Esophagus muscularis mucosa (tissue), 4 donors: ENCODE measurements around the gene ITM2C. TPM values are rescaled to one million over a fixed set of nuclear protein-coding genes. Genes with fewer than 3 reads are reported as not detected.

Experiments
- DNase-seq: peaks from one replicate; pipeline ENCODE4 v3.0.0-alpha.2; 2017; ENCODE audit errors: extremely low spot score
- H3K27ac ChIP-seq, 4 donors: fragments of 200-600 bp; sonication (generic); replicated peaks in 1 of 4; 1 replicate in 3 of 4; 2 replicates in 1 of 4; pipeline ENCODE4 v1.5.1; 2016 to 2019; ENCODE audit warnings: mild to moderate bottlenecking in 1 of 4
- H3K27me3 ChIP-seq, 4 donors: fragments of 200-600 bp; sonication (generic); one replicate each; pipeline versions ENCODE4 v1.5.1 to v1.6.0; 2016 to 2019
- H3K36me3 ChIP-seq, 4 donors: fragments of 200-600 bp; sonication (generic); one replicate each; pipeline ENCODE4 v1.5.1; 2016 to 2019
- H3K4me1 ChIP-seq, 4 donors: fragments of 200-600 bp; sonication (generic); one replicate each; pipeline ENCODE4 v1.5.1; 2016 to 2019
- H3K4me3 ChIP-seq, 4 donors: fragments of 200-600 bp; sonication (generic); 1 replicate in 2 of 4; 2 replicates in 2 of 4; pipeline ENCODE4 v1.5.1; 2016 to 2019; ENCODE audit warnings: mild to moderate bottlenecking in 4 of 4, moderate library complexity in 1 of 4
- H3K9me3 ChIP-seq, 4 donors: fragments of 200-600 bp; sonication (generic); 1 replicate in 3 of 4; 2 replicates in 1 of 4; pipeline ENCODE4 v1.5.1; 2016 to 2019
- EP300 ChIP-seq: sonication (generic); formaldehyde crosslinking; IDR thresholded peaks from one replicate; pipeline ENCODE4 v1.6.1; 2017; ENCODE audit warnings: antibody characterized with exemption
- POLR2A ChIP-seq: fragments of 450-650 bp; IDR thresholded peaks from one replicate; pipeline ENCODE4 v1.6.1; 2017; ENCODE audit warnings: antibody characterized with exemption, moderate library complexity, mild to moderate bottlenecking, low read depth
- POLR2AphosphoS5 ChIP-seq, 2 donors: sonication (generic); formaldehyde crosslinking; IDR thresholded peaks; one replicate each; pipeline ENCODE4 v1.6.1; 2017; ENCODE audit warnings: antibody characterized with exemption in 2 of 2
- WGBS: methylation state at CpG from one replicate; pipeline ENCODE4 v1.1.5; 2018; 5-methylcytosine and 5-hydroxymethylcytosine counted together
- intact Hi-C: fragments of 100-400 bp; cut with DNase I; formaldehyde crosslinking; loops from one replicate; pipeline ENCODE4 v1.15.1; 2023
- total RNA-seq, 4 donors: library from RNA; depleted of rRNA; stranded (reverse); fragments of >200 nt; gene quantifications; one replicate each; pipeline versions ENCODE4 v1.1.0 to v1.2.1, GENCODE V29; 2016
- TF ChIP-seq, protein P1 (sequence below), 3 experiments: fragments of 200-600 bp in 2 of 3; fragments of 450-650 bp in 1 of 3; sonication (generic) in 2 of 3; IDR thresholded peaks; one replicate each; pipeline ENCODE4 v1.5.1; 2017 to 2019; ENCODE audit warnings: antibody characterized with exemption in 3 of 3, mild to moderate bottlenecking in 2 of 3, moderate library complexity in 1 of 3

ITM2C gene
- total RNA-seq, 4 donors from 2014 or later: 84.0 to 145 (median 101) TPM

DNA sequence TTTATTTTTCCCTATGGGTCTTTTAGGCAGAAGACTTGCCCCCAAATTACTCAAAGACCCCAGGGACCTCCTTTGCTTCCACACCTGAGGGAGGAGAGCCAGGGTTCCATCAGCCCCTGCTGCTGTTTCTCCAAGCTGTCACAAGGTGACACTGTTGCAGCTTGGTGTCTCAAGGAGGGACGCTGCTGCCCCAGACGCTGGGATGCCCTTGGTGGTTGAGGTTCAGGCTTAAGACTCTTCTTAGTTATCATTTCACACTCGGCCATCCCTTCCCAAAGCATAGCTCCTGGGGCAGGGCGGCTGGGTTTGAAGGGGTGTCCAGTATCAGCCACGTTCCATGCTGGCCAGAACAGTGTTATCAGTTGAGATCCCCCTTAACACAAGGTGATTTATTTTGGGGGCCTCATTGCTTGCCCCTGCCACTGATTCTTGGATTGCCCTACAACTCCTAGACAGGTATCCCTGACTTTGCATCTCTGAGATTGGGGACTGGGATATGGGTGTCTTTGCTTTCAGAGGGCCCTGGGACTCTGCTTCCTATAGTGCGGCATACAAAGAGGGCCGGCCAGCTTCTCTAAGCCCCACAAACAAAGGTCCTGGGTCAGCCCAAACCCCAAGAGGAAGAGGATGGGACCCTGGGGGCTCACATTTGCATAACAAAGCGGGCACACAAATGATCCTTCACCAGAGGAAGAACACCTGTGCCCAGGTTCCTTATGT, 37.6 kb downstream of the ITM2C start:
- DNase-seq: no peak
- H3K9me3 ChIP-seq: no peaks in the 10 kb centered on the region
- intact Hi-C loops: no loop called here
- no peak overlapping the region for H3K27ac ChIP-seq
- H3K4me3 ChIP-seq: no peak overlapping the region
- H3K4me1 ChIP-seq: no peaks in the 10 kb centered on the region
- TF ChIP-seq EP300 (no peak), POLR2AphosphoS5 (IDR thresholded peaks at IDR 0.05) (no peak)
- TF ChIP-seq, protein P1, sequence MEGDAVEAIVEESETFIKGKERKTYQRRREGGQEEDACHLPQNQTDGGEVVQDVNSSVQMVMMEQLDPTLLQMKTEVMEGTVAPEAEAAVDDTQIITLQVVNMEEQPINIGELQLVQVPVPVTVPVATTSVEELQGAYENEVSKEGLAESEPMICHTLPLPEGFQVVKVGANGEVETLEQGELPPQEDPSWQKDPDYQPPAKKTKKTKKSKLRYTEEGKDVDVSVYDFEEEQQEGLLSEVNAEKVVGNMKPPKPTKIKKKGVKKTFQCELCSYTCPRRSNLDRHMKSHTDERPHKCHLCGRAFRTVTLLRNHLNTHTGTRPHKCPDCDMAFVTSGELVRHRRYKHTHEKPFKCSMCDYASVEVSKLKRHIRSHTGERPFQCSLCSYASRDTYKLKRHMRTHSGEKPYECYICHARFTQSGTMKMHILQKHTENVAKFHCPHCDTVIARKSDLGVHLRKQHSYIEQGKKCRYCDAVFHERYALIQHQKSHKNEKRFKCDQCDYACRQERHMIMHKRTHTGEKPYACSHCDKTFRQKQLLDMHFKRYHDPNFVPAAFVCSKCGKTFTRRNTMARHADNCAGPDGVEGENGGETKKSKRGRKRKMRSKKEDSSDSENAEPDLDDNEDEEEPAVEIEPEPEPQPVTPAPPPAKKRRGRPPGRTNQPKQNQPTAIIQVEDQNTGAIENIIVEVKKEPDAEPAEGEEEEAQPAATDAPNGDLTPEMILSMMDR (IDR thresholded peaks at IDR 0.05): peak; percentile 22 to 40 (median 32)
- no peaks in the 10 kb centered on the region for H3K36me3 ChIP-seq
- 37% methylated on average over 4 of the region's 8 CpGs for WGBS
- peaks cover 0 to 8% (median 0%) of the 10 kb centered on the region in 4 donors for H3K27me3 ChIP-seq

DNA sequence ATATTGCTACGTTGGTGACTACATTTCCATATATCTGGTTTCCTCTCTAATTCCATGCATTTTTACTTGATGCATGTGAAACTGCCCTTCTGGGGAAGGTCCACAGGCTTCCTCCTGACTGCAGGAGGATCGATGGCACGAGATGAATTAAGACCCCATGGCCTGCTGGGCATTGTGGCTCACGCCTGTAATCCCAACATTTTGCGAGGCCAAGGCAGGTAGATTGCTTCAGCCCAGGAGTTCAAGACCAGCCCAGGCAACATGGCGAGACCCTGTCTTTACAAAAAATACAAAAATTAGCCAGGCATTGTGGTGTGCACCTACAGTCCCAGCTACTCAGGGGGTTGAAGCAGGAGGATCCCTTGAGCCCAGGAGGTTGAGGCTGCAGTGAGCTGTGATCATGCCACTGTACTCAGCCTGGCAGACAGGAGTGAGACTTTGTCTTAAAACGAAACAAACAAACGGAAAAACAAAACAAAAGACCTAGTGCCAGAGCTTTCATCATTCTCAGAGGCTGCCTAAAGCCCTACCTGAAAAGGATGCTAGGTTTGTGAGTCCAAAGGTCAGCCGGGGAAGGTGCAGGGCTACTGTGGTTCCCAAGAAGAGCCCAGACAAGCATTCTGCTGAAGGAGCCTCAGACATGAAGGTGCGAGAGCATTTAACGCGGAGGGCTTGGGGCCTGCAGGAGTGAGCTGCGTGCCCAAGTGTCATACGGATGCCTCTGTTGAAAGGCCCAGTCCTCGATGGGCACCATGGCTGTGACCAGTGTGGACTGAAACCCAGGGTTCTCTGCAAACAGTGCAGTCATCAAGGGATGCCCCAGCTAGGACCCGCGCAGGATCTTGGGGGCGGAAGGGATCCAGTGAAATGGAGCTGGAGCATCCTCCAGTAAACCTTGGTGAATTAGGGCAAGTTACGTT, 38.7 kb downstream of the ITM2C start:
- WGBS: 88% methylated on average over 18 of the region's 19 CpGs
- TF ChIP-seq POLR2AphosphoS5 (IDR thresholded peaks at IDR 0.05): no peak
- TF ChIP-seq, protein P1 (IDR thresholded peaks at IDR 0.05): no peak
- no peak for TF ChIP-seq EP300
- no peak for TF ChIP-seq POLR2A
- Histone ChIP-seq H3K36me3 (no peaks in the 10 kb centered on the region), H3K27me3 (peaks cover 0 to 8% (median 0%) of the 10 kb centered on the region in 4 donors), H3K4me3 (no peak overlapping the region), H3K27ac (no peak overlapping the region), H3K4me1 (no peaks in the 10 kb centered on the region), H3K9me3 (no peaks in the 10 kb centered on the region)
- intact Hi-C loops: no loop called here
- no peak for DNase-seq

DNA sequence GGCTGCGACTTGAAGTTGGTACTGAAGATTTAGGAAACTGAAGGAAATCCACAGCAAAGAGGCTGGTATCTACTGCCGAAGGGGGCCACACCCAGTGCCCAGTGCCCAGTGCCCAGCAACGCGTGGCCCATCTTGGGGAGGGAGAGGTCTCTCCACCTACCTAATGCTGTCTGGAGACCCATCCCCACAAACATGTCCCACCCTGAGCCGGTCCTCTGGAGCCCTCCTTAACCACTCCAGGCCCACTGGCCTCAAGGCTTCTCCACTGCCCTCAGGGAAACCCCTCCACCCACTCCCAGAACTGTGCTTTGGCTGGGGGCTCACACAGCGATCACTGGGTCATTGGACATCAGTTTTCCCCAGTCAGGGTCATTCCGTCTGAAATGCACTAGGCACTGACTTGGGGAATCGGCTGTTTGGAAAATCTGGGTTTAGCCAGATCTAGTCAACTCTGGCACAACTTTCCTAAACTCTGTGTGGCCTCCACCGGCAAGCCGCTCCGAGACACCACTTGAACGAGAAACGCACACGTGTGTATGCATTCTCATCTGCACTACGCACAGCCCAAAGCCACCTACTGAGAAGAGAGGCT, 40.2 kb downstream of the ITM2C start:
- H3K36me3 ChIP-seq: no peaks in the 10 kb centered on the region
- peaks cover 0 to 8% (median 0%) of the 10 kb centered on the region in 4 donors for H3K27me3 ChIP-seq
- DNase-seq: no peak
- no peak overlapping the region for H3K4me3 ChIP-seq
- no peaks in the 10 kb centered on the region for H3K9me3 ChIP-seq
- no peak overlapping the region for H3K27ac ChIP-seq
- TF ChIP-seq POLR2A (no peak), EP300 (no peak), POLR2AphosphoS5 (IDR thresholded peaks at IDR 0.05) (no peak)
- TF ChIP-seq, protein P1 (IDR thresholded peaks at IDR 0.05): no peak
- peaks cover 0 to 5% (median 0%) of the 10 kb centered on the region in 4 donors for H3K4me1 ChIP-seq
- intact Hi-C loops: no loop called here
- 85% methylated on average over 10 of the region's 15 CpGs for WGBS

DNA sequence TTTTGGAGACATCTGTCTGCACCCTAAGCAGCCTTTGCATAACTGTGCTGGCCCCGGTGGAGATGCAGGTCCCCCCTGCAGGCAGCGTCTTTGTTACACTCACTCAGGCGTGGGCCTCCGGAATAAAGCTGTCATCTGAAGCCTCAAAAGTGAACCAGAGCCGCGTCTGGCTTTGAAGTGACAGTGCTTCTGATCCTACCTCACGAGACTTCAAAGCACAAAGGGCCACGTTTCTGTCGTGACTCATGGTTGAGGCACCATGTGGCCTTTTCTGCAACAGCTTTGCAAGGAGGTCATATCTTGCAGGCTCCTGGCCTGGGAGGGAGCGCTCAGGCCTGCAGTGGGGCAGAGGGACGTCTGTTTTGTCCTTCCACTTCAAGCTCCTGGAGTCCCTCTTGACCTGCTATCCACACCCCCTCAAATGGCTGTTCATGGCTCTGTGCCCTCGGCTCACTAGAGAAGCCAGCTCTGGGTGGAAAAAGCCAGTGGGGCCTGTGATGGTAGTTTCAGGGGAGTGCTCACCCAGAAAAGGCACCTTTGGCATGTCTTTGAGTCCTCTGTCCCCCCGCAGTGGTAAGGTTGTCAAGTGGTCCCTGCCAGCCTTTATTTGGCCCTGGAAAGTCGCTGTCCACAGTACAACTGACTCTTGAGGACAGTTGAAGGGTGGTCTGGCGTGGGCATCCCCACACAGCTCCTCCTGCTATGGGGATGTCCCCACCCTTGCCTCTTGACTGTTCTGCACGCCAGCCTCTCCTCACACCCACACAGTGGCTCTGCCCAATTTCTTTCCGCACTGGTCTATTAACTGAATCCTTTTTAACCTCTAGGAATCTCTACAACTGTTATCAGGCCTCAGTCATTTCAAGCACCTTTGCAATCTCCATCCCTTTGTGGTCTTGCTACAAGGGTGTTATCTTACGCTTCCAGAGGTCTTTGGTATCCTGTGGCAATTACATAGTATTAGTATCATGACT, 41.0 kb downstream of the ITM2C start:
- TF ChIP-seq POLR2A (no peak), EP300 (no peak), POLR2AphosphoS5 (IDR thresholded peaks at IDR 0.05) (no peak)
- TF ChIP-seq, protein P1 (IDR thresholded peaks at IDR 0.05): no peak
- DNase-seq: no peak
- Histone ChIP-seq H3K27me3 (peaks cover 0 to 8% (median 0%) of the 10 kb centered on the region in 4 donors), H3K4me1 (peaks cover 0 to 5% (median 0%) of the 10 kb centered on the region in 4 donors), H3K36me3 (no peaks in the 10 kb centered on the region), H3K9me3 (no peaks in the 10 kb centered on the region), H3K4me3 (no peak overlapping the region), H3K27ac (no peak overlapping the region)
- intact Hi-C loops: no loop called here
- WGBS: 82% methylated on average over 18 of the region's 18 CpGs
